GM12874 (cell line): ENCODE data around the gene IFFO2.

Experiments used
- TF ChIP-seq, protein P1 (sequence below): IDR thresholded peaks from 2 replicates; pipeline ENCODE4 v1.5.1; 2011; ENCODE audit warnings: low read depth, mild to moderate bottlenecking, control low read depth, low read length, moderate library complexity; ENCODE audit not compliant: insufficient read depth

IFFO2 gene

DNA sequence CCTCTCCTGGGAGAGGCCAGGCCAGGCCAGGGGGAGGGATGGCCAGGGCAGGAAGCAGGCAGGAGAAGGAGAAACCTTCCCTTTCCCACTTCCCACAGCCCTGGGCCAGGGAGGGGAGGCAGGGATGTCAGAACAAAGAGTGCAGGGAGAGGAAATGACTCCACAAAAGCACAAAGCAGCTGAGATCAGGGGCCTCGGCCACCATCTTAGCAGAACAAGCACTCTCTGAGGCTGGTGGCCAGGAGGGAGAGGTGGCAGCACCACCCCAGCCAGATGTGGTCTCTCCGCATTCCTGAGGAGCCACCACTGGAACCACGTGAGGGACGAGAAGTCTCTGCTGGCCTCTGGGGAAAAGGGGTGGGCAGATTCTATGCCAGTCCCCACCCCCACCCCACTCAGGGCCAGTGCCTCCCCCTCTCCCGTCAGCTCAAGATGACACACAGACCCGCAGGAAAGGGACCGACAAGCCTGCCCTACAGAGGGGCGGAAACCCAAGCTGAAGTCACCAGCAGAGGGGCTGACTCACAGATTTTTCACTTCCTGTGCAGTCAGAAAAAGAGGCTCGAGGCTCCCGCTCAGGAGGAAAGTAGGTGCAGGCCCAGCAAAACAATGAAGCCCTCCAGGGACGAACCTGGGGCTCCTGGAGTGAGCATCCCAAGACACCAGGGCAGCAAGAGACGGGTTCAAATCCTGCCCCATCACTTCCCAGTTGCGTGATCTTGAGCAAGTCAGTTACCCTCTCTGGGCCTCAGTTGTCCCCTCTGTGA, 30.0 kb downstream of the IFFO2 start:
- TF ChIP-seq, protein P1, sequence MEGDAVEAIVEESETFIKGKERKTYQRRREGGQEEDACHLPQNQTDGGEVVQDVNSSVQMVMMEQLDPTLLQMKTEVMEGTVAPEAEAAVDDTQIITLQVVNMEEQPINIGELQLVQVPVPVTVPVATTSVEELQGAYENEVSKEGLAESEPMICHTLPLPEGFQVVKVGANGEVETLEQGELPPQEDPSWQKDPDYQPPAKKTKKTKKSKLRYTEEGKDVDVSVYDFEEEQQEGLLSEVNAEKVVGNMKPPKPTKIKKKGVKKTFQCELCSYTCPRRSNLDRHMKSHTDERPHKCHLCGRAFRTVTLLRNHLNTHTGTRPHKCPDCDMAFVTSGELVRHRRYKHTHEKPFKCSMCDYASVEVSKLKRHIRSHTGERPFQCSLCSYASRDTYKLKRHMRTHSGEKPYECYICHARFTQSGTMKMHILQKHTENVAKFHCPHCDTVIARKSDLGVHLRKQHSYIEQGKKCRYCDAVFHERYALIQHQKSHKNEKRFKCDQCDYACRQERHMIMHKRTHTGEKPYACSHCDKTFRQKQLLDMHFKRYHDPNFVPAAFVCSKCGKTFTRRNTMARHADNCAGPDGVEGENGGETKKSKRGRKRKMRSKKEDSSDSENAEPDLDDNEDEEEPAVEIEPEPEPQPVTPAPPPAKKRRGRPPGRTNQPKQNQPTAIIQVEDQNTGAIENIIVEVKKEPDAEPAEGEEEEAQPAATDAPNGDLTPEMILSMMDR: no peak

GRCh38 chr1:18925279-18925678, 31.2 kb downstream of the IFFO2 start:
- TF ChIP-seq, protein P1: no peak

- TF ChIP-seq, protein P1: no peak
Observed at GRCh38 chr1:18924221-18924691, 32.2 kb downstream of the IFFO2 start.

GRCh38 chr1:18923756-18924211, 32.7 kb downstream of the IFFO2 start:
- TF ChIP-seq, protein P1: no peak

DNA sequence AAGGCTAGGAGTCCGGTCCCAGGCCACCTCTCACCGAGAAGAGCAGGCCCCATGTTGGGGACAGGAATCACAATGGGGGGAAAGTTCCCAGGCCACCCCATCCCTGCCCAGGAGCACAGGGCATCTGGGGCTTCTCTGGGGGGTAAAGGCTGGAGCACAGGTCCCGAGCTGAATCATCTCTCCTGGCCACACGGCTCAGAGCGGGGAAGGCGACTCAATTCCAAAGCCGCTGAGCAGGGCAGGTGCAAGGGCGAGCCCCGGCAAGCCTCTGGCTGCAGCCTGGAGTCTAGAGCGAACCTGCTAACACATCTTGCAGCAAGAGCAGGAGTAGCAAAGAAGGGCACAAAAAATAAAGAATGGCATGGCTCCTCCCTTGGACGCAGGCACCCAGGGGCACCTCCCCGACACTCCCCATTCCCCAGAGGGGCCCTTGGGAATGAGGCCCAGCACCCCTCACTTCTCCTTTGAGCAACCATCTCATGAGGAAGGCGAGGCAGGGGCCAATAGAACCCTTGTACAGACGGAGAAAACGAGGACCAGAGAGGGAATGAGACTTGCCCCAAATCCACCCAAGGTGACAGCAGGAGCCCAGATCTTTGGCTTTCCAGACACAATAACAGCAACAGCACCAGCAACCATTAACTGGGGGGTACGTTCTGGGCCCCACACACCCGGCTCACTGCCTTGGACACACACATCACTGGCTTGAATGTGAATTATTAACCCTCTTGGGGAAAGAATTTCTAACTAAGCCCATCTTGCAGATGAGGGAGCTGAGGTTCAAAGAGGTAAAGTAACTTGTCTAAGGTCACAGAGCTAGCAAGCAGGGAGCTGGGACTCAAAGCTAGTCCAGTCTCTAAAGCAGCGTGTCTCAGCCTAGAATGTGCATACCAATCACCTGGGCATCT, 33.4 kb downstream of the IFFO2 start:
- TF ChIP-seq, protein P1: no peak

DNA sequence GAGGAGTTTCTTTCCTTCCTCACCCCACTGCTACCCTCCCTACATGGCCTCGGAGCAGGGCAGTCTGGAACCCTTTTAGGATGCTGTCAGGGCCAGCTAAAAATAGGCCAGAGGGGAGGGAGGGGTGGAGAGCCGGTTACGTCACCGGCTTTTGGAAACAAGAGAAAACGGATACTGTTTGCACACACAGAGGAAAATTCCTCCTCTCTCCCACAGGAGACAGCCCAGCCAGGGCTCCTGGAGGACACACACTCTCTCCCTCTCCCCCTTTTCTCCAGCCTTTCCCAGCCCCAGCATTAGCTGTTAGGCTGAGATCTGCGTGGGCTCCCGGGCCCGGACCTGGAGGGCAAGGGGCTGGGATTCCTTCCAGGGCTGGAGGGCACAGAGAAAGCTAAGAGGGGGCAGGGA, 34.2 kb downstream of the IFFO2 start:
- TF ChIP-seq, protein P1: no peak
